LNCAP (cell line): Measurements from ENCODE around the gene HHIP.

ENCODE experiments used
- CTCF ChIP-seq: fragments of 450-650 bp; IDR thresholded peaks from 2 replicates; pipeline ENCODE4 v1.5.1; 2017; ENCODE audit warnings: mild to moderate bottlenecking

The HHIP gene

GRCh38 chr4:144782345-144782744 is 136.4 kb downstream of the HHIP start:
- no peak for TF ChIP-seq CTCF

- no peak for TF ChIP-seq CTCF
Measured at GRCh38 chr4:144785961-144786360, 140.0 kb downstream of the HHIP start.

GRCh38 chr4:144787365-144788258 is 141.7 kb downstream of the HHIP start:
- TF ChIP-seq CTCF = peak; percentile 63

GRCh38 chr4:144788469-144788868 is 142.5 kb downstream of the HHIP start:
- TF ChIP-seq CTCF = no peak
